ENCODE measurements around the gene KHSRP. TPM values are rescaled to one million over a fixed set of nuclear protein-coding genes. Genes with fewer than 3 reads are reported as not detected.

The KHSRP gene
- total and polyA plus RNA-seq, 2 of the 4 experiments (the other 2 are of a cell fraction) = 31.9 to 93.7 TPM

DNA sequence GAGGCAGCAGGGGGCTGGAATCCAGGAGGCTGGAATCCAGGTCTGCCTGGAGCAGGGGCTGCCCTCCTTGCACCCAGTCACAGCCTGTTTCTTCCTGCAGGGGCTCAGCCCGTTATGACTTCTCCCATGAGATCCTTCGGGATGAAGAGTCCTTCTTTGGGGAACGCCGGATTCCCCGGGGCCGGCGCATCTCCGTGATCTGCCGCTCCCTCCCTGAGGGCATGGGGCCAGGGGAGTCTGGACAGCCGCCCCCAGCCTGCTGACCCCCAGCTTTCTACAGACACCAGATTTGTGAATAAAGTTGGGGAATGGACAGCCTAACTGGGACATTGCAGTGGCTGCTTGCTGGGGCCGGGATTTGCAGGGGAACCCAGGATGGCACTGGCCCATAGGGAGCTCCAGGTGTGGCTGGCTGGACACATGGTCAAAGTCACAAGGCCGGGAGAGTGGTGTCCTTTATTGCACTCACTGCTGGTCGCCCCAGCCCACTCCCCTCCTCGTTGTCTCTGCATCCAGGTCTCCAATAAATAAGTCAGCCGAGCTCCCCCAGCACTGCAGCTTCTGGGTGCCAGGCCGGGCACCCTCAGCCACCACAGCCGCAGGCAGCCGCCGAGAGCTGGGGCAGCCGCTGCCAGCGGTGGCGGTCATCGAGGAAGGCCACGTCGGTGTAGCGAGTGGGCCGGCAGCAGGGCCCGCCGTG, 49.8 kb downstream of the KHSRP start:
- TF ChIP-seq, protein P1, sequence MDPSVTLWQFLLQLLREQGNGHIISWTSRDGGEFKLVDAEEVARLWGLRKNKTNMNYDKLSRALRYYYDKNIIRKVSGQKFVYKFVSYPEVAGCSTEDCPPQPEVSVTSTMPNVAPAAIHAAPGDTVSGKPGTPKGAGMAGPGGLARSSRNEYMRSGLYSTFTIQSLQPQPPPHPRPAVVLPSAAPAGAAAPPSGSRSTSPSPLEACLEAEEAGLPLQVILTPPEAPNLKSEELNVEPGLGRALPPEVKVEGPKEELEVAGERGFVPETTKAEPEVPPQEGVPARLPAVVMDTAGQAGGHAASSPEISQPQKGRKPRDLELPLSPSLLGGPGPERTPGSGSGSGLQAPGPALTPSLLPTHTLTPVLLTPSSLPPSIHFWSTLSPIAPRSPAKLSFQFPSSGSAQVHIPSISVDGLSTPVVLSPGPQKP (IDR thresholded peaks at IDR 0.05; ENCODE audit: borderline replicate concordance, low read depth, low read length) = no peak
- no peak for TF ChIP-seq RCOR1 (IDR thresholded peaks at IDR 0.05; ENCODE audit: insufficient replicate concordance, low read length)
- H2BK5ac ChIP-seq (ENCODE audit: low read depth, low read length, poor library complexity, severe bottlenecking) = no peak overlapping the region
- ATAC-seq (ENCODE audit: low read depth) = no peak
- no peak overlapping the region for H4K5ac ChIP-seq (ENCODE audit: low read depth, low read length)
- no peak overlapping the region for H3K27ac ChIP-seq (ENCODE audit: insufficient read depth, low read length)
- DNase-seq = no peak
- ChIA-PET POLR2A (ENCODE audit: unreplicated experiment) (no interaction called here), CTCF (no interaction called here)
- H2AK9ac ChIP-seq (replicated peaks; ENCODE audit: low read depth, low read length, poor library complexity) = peak overlapping the region; percentile 100
- H4K91ac ChIP-seq (ENCODE audit: insufficient read depth, low read depth, low read length) = no peak overlapping the region
- no peaks in the 10 kb centered on the region for H3K27me3 ChIP-seq (ENCODE audit: control insufficient read depth, insufficient read depth, low read length)
- intact Hi-C loops (cut with micrococcal nuclease) = no loop called here
- dilution Hi-C loops (cut with HindIII; ENCODE audit: low sequenced_read_pairs, unreplicated experiment) = no loop called here
- peak overlapping the region; percentile 9; the same call in 1 of the 2 replicates for H2AK5ac ChIP-seq (ENCODE audit: low read depth, low read length)
- H3K14ac ChIP-seq (replicated peaks; ENCODE audit: low read depth, low read length) = no peak overlapping the region
- WGBS, 2 experiments (ENCODE audit: extremely low coverage in 2 of 2, insufficient read length in 1 of 2) = 91% methylated on average over 16 of the region's 29 CpGs; no CpG with 5 or more reads in 1 of the 2 experiments
- no peaks in the 10 kb centered on the region for H4K20me1 ChIP-seq (ENCODE audit: insufficient read depth, low read length)
- no peak overlapping the region for H3K4me3 ChIP-seq (ENCODE audit: insufficient read depth, low read depth, low read length)
- no peak overlapping the region for H2BK15ac ChIP-seq (ENCODE audit: low read depth, low read length)
- BruUV-seq (replicated peaks) = no TSS peak
- peaks cover 9% of the 10 kb centered on the region for H3K36me3 ChIP-seq (ENCODE audit: control insufficient read depth, insufficient read depth, low read length)
- H3K23ac ChIP-seq (ENCODE audit: low read depth, low read length) = no peak overlapping the region
- in situ Hi-C loops (cut with MboI; ENCODE audit: low sequenced_read_pairs) = no loop called here
- no peak overlapping the region for H2BK20ac ChIP-seq (ENCODE audit: low read depth, low read length)
- H4K8ac ChIP-seq (ENCODE audit: low read depth in 2 of 2, low read length in 2 of 2) = no peak overlapping the region
- peaks cover 13% of the 10 kb centered on the region for H3K9me1 ChIP-seq (ENCODE audit: insufficient read depth, low read length)
- no peak overlapping the region for H3K4ac ChIP-seq (ENCODE audit: low read depth, low read length)
- peak overlapping the region; percentile 56 for H2AFZ ChIP-seq (replicated peaks; ENCODE audit: low read length, poor library complexity)
- H3K9ac ChIP-seq (ENCODE audit: low read depth, low read length) = no peak overlapping the region
- no peak overlapping the region for H3K56ac ChIP-seq (ENCODE audit: extremely low read depth, insufficient read depth, low read length)
- no peak overlapping the region for H3K18ac ChIP-seq (ENCODE audit: low read depth, low read length)
- no peak overlapping the region for H3K4me2 ChIP-seq (ENCODE audit: low read depth, low read length)
- H2BK120ac ChIP-seq (ENCODE audit: low read depth, low read length) = no peak overlapping the region
- peaks cover 2% of the 10 kb centered on the region; the same call in 1 of the 2 replicates for H3K9me3 ChIP-seq (ENCODE audit: control insufficient read depth, insufficient read depth, low read length)
- peaks cover 7 to 14% of the 10 kb centered on the region in 2 experiments; a peak in 3 of 4 replicates for H3K79me1 ChIP-seq (ENCODE audit: low read depth in 1 of 2, low read length in 2 of 2)
- peaks cover 11% of the 10 kb centered on the region for H3K4me1 ChIP-seq (ENCODE audit: control insufficient read depth, insufficient read depth, low read length)

All from IMR-90 (cell line).